GM18519 (cell line): ENCODE data around the gene GJA9.
"Not testable (repeated sequence)": the region's sequence is repeated elsewhere in the genome, so short reads cannot be mapped to it uniquely, and the experiment has no call there.

ENCODE experiments used
- ATAC-seq: cut with Tn5 transposase; IDR thresholded peaks from one replicate; pipeline ENCODE4 v1.9.1; 2021; ENCODE audit warnings: mild to moderate bottlenecking, moderate library complexity; ENCODE audit not compliant: unreplicated experiment, low FRiP score

Gene GJA9

DNA sequence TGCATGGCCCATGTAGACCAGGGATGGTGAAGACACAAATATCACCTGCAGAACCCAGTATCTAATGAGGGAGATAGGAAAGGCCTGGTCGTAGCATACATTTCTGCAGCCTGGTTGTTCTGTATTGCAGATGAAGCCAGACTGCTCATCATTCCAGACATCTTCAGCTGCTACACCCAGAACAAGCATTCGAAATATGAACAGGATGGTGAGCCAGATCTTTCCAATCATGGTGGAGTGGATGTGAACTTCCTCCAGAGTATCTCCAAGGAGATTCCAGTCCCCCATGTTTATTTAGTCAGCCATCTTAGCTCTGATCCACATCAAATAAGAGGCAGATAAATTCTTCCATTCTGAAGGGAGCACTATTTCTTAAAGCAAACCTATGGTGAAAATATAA, 5.6 kb downstream of the GJA9 start:
- ATAC-seq, result no peak

GRCh38 chr1:38873027-38873969, 8.1 kb downstream of the GJA9 start, which contains the start of gene MYCBP:
MYCBP (minus strand) TSS chr1:38873348; CDS start chr1:38873305, 43 bp downstream.
- ATAC-seq, result peak; percentile 86

DNA sequence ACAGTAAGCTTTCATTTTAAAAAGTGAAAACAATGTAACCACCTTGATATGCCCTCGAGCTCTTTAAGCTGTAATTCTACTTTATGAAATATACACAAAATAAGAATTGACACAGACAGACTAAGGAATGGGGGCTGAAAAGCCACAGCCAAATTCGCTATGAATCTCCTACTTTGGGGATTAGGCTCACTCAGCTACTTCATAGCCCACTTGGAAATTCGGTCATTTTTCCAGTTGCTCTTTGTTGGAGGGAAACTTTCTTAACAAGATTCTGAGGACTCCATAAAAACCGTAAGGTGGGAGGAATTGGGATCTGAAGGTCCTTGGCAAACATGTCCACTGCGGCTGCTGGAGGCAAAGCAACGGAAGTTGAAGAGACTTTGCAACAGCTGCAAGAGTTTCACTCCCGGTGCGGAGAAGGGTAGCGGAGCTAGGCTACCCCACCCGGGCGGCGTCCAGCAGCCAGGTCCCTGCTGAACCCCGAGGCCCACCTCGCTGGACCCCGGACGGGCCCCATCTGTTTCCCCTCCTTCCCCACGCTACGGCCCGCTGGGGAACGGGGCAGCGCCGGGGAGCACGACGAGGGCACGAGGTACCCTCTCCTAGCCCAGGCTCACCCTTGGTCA, 8.9 kb downstream of the GJA9 start:
- no peak for ATAC-seq

- ATAC-seq, result no peak
These were observed 10.4 kb downstream of the GJA9 start for GRCh38 chr1:38870996-38871395.

DNA sequence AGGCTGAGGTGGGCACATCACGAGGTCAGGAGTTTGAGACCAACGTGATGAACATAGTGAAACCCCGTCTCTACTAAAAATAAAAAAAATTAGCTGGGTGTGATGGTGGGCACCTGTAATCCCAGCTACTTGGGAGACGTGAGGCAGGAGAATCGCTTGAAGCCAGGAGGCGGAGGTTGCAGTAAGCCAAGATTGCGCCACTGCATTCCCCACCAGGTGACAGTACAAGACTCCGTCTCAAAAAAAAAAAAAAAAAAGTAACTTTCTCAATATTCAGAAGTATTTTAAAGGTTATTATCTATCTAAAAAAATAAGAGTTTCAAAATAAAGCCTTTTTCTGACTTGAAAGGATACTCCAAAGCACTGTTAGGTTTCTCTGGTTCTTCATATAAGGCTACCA, 14.2 kb downstream of the GJA9 start:
- no peak for ATAC-seq

DNA sequence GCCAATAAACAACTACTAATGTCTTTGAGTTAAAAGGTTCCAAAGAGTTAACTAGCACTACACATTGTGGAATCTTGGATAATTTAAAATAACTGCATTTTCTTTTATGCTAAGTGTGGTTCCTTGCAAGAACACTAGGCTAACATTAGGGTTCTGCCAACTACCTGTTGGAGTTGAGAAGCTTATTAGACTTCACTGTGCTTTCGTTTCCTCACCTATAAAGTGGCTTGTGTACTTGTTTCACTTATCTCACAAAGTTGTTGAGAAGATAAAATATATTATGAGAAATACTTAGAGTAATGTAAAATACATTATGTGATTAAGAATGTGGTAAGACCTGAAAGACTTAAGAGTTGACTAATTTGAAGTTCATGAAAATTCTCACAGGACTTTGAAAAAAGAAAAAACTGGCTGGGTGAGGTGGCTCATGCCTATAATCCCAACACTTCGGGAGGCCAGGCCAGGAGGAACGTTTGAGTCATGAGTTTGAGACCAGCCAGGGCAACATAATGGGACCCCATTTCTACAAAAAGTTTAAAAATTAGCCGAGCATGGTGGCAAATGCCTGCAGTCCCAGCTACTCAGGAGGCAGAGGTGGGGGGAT, 16.2 kb downstream of the GJA9 start:
- ATAC-seq, result no peak

- ATAC-seq, result no peak
These were observed 21.0 kb downstream of the GJA9 start for GRCh38 chr1:38860454-38860795.

DNA sequence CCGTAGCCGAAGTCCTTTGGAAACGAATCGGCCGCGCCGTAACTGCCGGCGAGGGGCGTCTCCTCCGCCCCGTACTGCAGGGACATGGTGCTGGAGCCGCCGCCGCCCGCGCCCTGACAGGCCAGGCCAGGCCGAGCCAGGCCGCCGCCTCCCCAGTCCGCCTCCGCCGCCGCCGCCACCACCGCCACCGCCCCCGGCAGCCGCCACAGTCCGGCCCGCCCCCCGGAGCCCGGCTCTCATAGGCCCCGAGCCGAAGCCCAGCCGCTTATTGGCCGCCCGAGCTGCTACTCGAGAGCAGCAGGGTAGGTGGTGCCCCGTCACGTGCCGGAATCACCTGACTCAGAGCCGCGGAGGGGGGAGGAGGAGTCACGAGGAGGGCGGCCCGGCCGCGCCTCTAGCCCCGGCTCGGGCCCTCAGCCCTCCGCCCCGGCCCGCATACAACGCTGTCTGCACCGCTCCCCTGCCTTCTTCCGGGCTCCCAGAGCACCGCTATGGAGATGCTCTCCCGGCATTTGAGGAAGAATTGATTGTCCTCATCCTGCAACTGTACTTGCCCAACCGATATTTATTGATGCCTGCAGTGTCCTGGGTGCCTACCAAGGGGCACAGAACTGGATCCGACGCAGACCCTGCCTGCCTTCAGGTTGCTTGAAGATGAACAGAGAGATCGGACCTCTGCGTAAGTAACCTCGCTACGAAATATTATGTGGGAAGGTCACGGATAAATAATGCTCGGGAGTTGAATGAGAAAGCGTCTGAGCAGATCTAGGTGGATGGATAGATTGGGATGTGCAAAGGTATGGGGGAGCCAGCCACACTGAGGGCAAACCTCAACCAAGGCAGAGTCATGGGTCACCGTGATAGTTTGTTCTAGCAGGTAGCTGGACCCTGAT, 21.6 kb downstream of the GJA9 start, which contains the start of gene RRAGC:
TSS of gene RRAGC (minus strand) at position 212 of the 893 bp plus-strand sequence. CDS start at position 86, 126 bp downstream.
- peak; percentile 71 for ATAC-seq

DNA sequence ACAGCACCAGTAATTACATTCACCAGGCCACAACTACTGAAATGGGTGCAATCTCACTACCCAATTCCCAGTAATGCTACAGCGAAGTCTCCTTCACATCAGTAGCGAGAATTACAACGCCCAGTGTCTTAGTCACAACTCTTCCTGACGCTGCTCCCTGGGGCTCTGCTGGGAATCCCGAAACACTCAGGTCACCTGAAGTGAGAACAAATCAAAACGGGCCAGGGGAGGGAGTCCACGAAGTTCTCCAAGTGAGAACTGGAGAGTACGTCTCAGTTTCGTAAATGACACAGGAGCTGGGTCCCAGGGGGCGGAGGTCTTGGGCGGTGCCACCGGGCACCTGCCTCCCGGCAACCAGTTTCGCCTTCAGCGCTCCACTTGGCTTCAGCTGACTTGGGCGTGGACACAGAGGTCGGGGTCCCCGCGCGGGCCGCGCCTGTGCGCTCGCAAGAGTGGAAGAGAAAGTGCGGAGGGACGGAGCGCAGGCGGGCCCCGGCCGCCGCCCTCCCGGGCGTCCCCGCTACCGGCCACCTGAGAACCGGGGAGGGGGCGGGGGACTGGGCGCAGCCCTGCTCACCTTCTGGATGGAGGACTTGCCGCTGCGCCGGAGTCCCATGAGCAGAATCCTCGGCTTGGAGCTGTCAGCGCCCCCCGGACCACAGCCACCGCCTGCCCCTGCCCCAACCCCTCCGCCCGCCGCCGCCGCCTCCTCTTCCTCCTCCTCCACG, 22.4 kb downstream of the GJA9 start:
- ATAC-seq, result peak; percentile 21

DNA sequence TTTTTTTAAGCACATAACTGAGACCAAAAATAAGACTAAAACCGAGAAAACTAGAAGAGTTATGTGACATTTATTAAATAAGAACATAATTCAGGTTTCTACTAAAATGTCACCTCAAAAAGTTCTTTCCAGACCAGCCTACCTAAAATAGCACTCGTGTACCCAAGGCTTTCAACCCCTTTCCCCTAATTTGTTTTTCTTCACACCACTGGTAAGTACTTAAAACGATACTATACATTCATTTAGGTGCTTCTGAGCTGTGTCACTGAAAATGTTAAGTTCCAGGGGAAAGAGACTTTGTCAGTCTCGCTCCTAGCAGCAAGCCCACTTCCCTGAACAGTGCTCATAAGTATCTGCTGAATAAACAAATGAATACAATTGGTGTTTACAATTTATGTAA, 28.6 kb downstream of the GJA9 start:
- no peak for ATAC-seq

- ATAC-seq, result no peak
These were observed 33.3 kb downstream of the GJA9 start for GRCh38 chr1:38848071-38848470.

GRCh38 chr1:38846210-38846609, 35.2 kb downstream of the GJA9 start:
- no peak for ATAC-seq

GRCh38 chr1:38845088-38845487, 36.3 kb downstream of the GJA9 start:
- not testable (repeated sequence) for ATAC-seq

GRCh38 chr1:38840281-38840680, 41.1 kb downstream of the GJA9 start:
- ATAC-seq, result no peak

DNA sequence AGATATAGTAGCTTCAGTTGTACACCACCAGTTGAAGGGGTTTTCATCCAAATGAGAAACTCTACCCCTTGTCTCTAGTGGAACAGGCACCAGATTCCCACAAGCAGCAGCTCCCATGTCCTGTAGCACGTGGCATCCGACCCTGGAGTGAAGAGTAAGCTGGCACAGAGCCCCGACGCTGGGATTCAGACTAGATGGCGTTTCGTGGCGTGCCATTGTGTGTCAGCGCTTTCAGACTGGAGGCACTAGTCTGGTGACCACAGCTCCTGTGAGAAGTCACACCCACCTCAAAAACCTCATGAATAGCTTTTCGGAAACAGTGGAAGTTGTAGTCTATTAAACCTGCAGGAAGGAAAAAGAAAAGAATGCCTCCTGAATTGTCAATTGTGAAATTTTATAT, 42.0 kb downstream of the GJA9 start:
- no peak for ATAC-seq

GRCh38 chr1:38836316-38836715, 45.1 kb downstream of the GJA9 start:
- not testable (repeated sequence) for ATAC-seq

GRCh38 chr1:38834937-38835827, 46.2 kb downstream of the GJA9 start:
- ATAC-seq, result no peak

- ATAC-seq, result no peak
These were observed 47.1 kb downstream of the GJA9 start for GRCh38 chr1:38834221-38834782.
